IMR-90 (cell line): ENCODE results near the gene RGS16. TPM values are rescaled to one million over a fixed set of nuclear protein-coding genes. Genes with fewer than 3 reads are reported as not detected.

ENCODE experiments used
- ATAC-seq: fragments of 200-7000 bp; cut with Tn5 transposase; 2 replicates; pipeline ENCODE4 v1.9.1; 2020; ENCODE audit warnings: low read depth, mild to moderate bottlenecking, moderate library complexity
- BruUV-seq: library from RNA; stranded (reverse); fragments of 400-500 nt; replicated peaks from 2 replicates; lab custom pipeline; 2021; lab: Mats Ljungman, UMichigan
- CTCF ChIA-PET: fragments of 300-600 bp; formaldehyde crosslinking; extraction: SDS; loops from one replicate; lab custom pipeline; 2021; ENCODE audit warnings: antibody characterized with exemption; lab: Yijun Ruan, JAX
- POLR2A ChIA-PET: fragments of 300-600 bp; sonication (Branson Sonifier 250); formaldehyde crosslinking; loops from one replicate; lab custom pipeline; 2022; ENCODE audit warnings: antibody characterized with exemption; ENCODE audit not compliant: unreplicated experiment; lab: Charles Lee
- DNase-seq: peaks from one replicate; pipeline ENCODE4 v3.0.0; 2013
- H2AFZ ChIP-seq: replicated peaks from 2 replicates; pipeline ENCODE3; 2013; ENCODE audit warnings: low read length, mild to moderate bottlenecking; ENCODE audit not compliant: poor library complexity
- H2AK5ac ChIP-seq: 2 replicates; pipeline ENCODE4 v1.6.1; 2013; ENCODE audit warnings: low read depth, low read length, inconsistent platforms
- H2AK9ac ChIP-seq: replicated peaks from 2 replicates; pipeline ENCODE3; 2013; ENCODE audit warnings: mild to moderate bottlenecking, low read depth, low read length, moderate library complexity; ENCODE audit not compliant: poor library complexity
- H2BK120ac ChIP-seq: 2 replicates; pipeline ENCODE4 v1.6.1; 2013; ENCODE audit warnings: low read depth, low read length, inconsistent platforms
- H2BK15ac ChIP-seq: 3 replicates; pipeline ENCODE4 v1.6.1; 2013; ENCODE audit warnings: low read depth, low read length, inconsistent platforms
- H2BK20ac ChIP-seq: 2 replicates; pipeline ENCODE4 v1.6.1; 2013; ENCODE audit warnings: low read depth, mild to moderate bottlenecking, inconsistent platforms, low read length, moderate library complexity
- H2BK5ac ChIP-seq: 2 replicates; pipeline ENCODE4 v1.6.1; 2013; ENCODE audit warnings: mild to moderate bottlenecking, low read depth, low read length, inconsistent platforms; ENCODE audit not compliant: poor library complexity, severe bottlenecking
- H3K14ac ChIP-seq: replicated peaks from 2 replicates; pipeline ENCODE4 v1.6.1; 2013; ENCODE audit warnings: low read depth, low read length, inconsistent platforms
- H3K18ac ChIP-seq: 2 replicates; pipeline ENCODE4 v1.6.1; 2013; ENCODE audit warnings: low read depth, low read length, control low read depth
- H3K23ac ChIP-seq: 2 replicates; pipeline ENCODE4 v1.6.1; 2013; ENCODE audit warnings: low read depth, low read length, inconsistent platforms
- H3K27ac ChIP-seq: 2 replicates; pipeline ENCODE4 v1.5.1; 2013; ENCODE audit warnings: mild to moderate bottlenecking, control low read depth, low read length; ENCODE audit not compliant: insufficient read depth
- H3K27me3 ChIP-seq: 2 replicates; pipeline ENCODE4 v1.6.1; 2013; ENCODE audit warnings: low read length; ENCODE audit not compliant: control insufficient read depth, insufficient read depth
- H3K36me3 ChIP-seq: 2 replicates; pipeline ENCODE4 v1.6.1; 2013; ENCODE audit warnings: low read length, mixed read lengths; ENCODE audit not compliant: control insufficient read depth, insufficient read depth
- H3K4ac ChIP-seq: 2 replicates; pipeline ENCODE4 v1.6.1; 2013; ENCODE audit warnings: low read depth, low read length, inconsistent platforms
- H3K4me1 ChIP-seq: 2 replicates; pipeline ENCODE4 v1.6.1; 2013; ENCODE audit warnings: low read length, mixed read lengths; ENCODE audit not compliant: control insufficient read depth, insufficient read depth
- H3K4me2 ChIP-seq: 2 replicates; pipeline ENCODE4 v1.6.1; 2013; ENCODE audit warnings: low read depth, mild to moderate bottlenecking, control low read depth, low read length, moderate library complexity
- H3K4me3 ChIP-seq: 2 replicates; pipeline ENCODE4 v1.5.1; 2013; ENCODE audit warnings: low read depth, mild to moderate bottlenecking, control low read depth, low read length, moderate library complexity; ENCODE audit not compliant: insufficient read depth
- H3K56ac ChIP-seq: 2 replicates; pipeline ENCODE4 v1.6.1; 2013; ENCODE audit warnings: low read length, inconsistent platforms; ENCODE audit not compliant: insufficient read depth; ENCODE audit errors: extremely low read depth
- H3K79me1 ChIP-seq, 2 experiments: 2 replicates each; pipeline ENCODE4 v1.6.1; 2013; ENCODE audit warnings: low read length in 2 of 2, inconsistent platforms in 1 of 2, low read depth in 1 of 2
- H3K9ac ChIP-seq: 2 replicates; pipeline ENCODE4 v1.6.1; 2013; ENCODE audit warnings: low read depth, low read length, control low read depth
- H3K9me1 ChIP-seq: 2 replicates; pipeline ENCODE4 v1.6.1; 2013; ENCODE audit warnings: low read length, inconsistent platforms; ENCODE audit not compliant: insufficient read depth
- H3K9me3 ChIP-seq: 2 replicates; pipeline ENCODE4 v1.6.1; 2013; ENCODE audit warnings: low read length; ENCODE audit not compliant: control insufficient read depth, insufficient read depth
- H4K20me1 ChIP-seq: 2 replicates; pipeline ENCODE4 v1.6.1; 2013; ENCODE audit warnings: low read length, inconsistent platforms; ENCODE audit not compliant: insufficient read depth
- H4K5ac ChIP-seq: 2 replicates; pipeline ENCODE4 v1.6.1; 2013; ENCODE audit warnings: mild to moderate bottlenecking, low read depth, low read length, control low read depth
- H4K8ac ChIP-seq, 2 experiments: 2 replicates each; pipeline ENCODE4 v1.6.1; 2013; ENCODE audit warnings: low read depth in 2 of 2, low read length in 2 of 2, control low read depth in 1 of 2, inconsistent platforms in 1 of 2
- H4K91ac ChIP-seq: 2 replicates; pipeline ENCODE4 v1.6.1; 2013; ENCODE audit warnings: low read depth, low read length, inconsistent platforms; ENCODE audit not compliant: insufficient read depth
- BHLHE40 ChIP-seq: fragments of 150-350 bp; IDR thresholded peaks from 2 replicates; pipeline ENCODE4 v1.6.1; 2016; ENCODE audit warnings: mild to moderate bottlenecking, low read depth, low read length
- CEBPB ChIP-seq: IDR thresholded peaks from 2 replicates; pipeline ENCODE4 v1.6.1; 2012; ENCODE audit warnings: low read depth, low read length, improper control_type of control experiment
- CHD1 ChIP-seq: IDR thresholded peaks from 2 replicates; pipeline ENCODE4 v1.6.1; 2012; ENCODE audit warnings: low read depth, low read length, improper control_type of control experiment
- FOS ChIP-seq: fragments of 150-350 bp; IDR thresholded peaks from 2 replicates; pipeline ENCODE4 v1.6.1; 2016; ENCODE audit warnings: low read depth, low read length
- MAZ ChIP-seq: IDR thresholded peaks from 2 replicates; pipeline ENCODE4 v1.6.1; 2012; ENCODE audit warnings: low read depth, mild to moderate bottlenecking, low read length, improper control_type of control experiment, moderate library complexity, borderline replicate concordance
- MXI1 ChIP-seq: IDR thresholded peaks from 2 replicates; pipeline ENCODE4 v1.6.1; 2012; ENCODE audit warnings: low read depth, mild to moderate bottlenecking, low read length, moderate library complexity, borderline replicate concordance
- NFE2L2 ChIP-seq: fragments of 150-350 bp; IDR thresholded peaks from 2 replicates; pipeline ENCODE4 v1.6.1; 2016; ENCODE audit warnings: low read depth, mild to moderate bottlenecking, low read length
- RAD21 ChIP-seq: IDR thresholded peaks from 2 replicates; pipeline ENCODE4 v1.6.1; 2012; ENCODE audit warnings: low read length, improper control_type of control experiment
- RCOR1 ChIP-seq: IDR thresholded peaks from 2 replicates; pipeline ENCODE4 v1.6.1; 2012; ENCODE audit warnings: mild to moderate bottlenecking, low read length, improper control_type of control experiment; ENCODE audit not compliant: insufficient replicate concordance
- RFX5 ChIP-seq: IDR thresholded peaks from 2 replicates; pipeline ENCODE4 v1.8.0; 2012; ENCODE audit warnings: low read depth, mild to moderate bottlenecking, low read length, moderate library complexity
- SMC3 ChIP-seq: fragments of 150-350 bp; IDR thresholded peaks from 2 replicates; pipeline ENCODE4 v1.6.1; 2016; ENCODE audit warnings: low read depth, mild to moderate bottlenecking, antibody characterized with exemption, low read length, moderate library complexity
- WGBS, 2 experiments: methylation state at CpG; one replicate each; pipeline versions ENCODE4 v1.1.5 to v1.1.7; 2013; ENCODE audit warnings: missing lambda C conversion rate in 2 of 2; ENCODE audit not compliant: insufficient read length in 1 of 2; ENCODE audit errors: extremely low coverage in 2 of 2; 5-methylcytosine and 5-hydroxymethylcytosine counted together
- dilution Hi-C: fragments of 300-500 bp; cut with HindIII; formaldehyde crosslinking; loops from one replicate; pipeline ENCODE4 v1.14.3; 2018; ENCODE audit warnings: low sequenced_read_pairs; ENCODE audit not compliant: unreplicated experiment
- in situ Hi-C: fragments of 300-500 bp; cut with MboI; formaldehyde crosslinking; loops from 3 replicates; pipeline ENCODE4 v1.14.3; 2019; ENCODE audit warnings: low sequenced_read_pairs, inconsistent platforms, mixed read lengths
- intact Hi-C: fragments of 100-400 bp; cut with micrococcal nuclease; formaldehyde crosslinking; loops from 2 replicates; pipeline ENCODE4 v1.10.0; 2022
- polyA plus RNA-seq, 3 experiments: library from polyadenylated mRNA; depleted of rRNA; stranded (reverse); fragments of >200 nt; gene quantifications; 2 replicates each; pipeline ENCODE4 v1.2.3, GENCODE V29; 2012; ENCODE audit warnings: low replicate concordance in 1 of 3
- total RNA-seq: library from RNA; depleted of rRNA; stranded (reverse); fragments of >200 nt; gene quantifications from 2 replicates; pipeline ENCODE4 v1.2.3, GENCODE V29; 2012
- TF ChIP-seq, protein P1 (sequence below): fragments of 150-350 bp; IDR thresholded peaks from 2 replicates; pipeline ENCODE4 v1.6.1; 2017; ENCODE audit warnings: mild to moderate bottlenecking, antibody characterized with exemption, low read length, low read depth
- TF ChIP-seq, protein P2 (sequence below): conservative IDR thresholded peaks from 2 replicates; pipeline ENCODE4 v1.5.1; 2012; ENCODE audit warnings: mild to moderate bottlenecking, low read depth, low read length, improper control_type of control experiment
- TF ChIP-seq, protein P3 (sequence below): fragments of 150-350 bp; IDR thresholded peaks from 2 replicates; pipeline ENCODE4 v1.6.1; 2016; ENCODE audit warnings: low read depth, mild to moderate bottlenecking, low read length, moderate library complexity, borderline replicate concordance

The RGS16 gene
- total and polyA plus RNA-seq, 2 of the 4 experiments (the other 2 are of a cell fraction): 0.15 to 0.18 TPM

DNA sequence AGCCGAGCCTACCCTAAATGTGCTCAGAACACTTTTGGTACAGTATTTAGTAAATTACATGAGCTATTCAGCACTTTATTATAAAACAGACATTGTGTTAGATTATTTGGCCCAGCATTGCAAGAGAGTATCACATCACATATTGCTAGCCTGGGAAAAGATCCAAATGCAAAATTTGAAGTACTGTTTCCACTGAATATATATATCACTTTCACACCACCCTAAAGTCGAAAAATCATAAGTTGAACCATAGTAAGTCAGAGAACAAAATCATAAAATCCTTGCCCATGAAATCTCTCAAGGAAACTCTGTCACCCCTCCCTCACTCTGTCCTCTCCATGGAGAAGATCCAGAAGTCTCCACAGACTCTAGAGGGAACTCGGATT is 47.1 kb upstream of the RGS16 start:
- Histone ChIP-seq H3K27ac (no peak overlapping the region), H2AK5ac (no peak overlapping the region), H2BK120ac (no peak overlapping the region), H3K4me1 (no peaks in the 10 kb centered on the region), H3K4me2 (no peak overlapping the region), H3K4me3 (no peak overlapping the region), H3K4ac (no peak overlapping the region), H3K23ac (no peak overlapping the region), H3K9me3 (no peaks in the 10 kb centered on the region), H2BK5ac (no peak overlapping the region), H2BK20ac (no peak overlapping the region), H2AFZ (no peak overlapping the region), H3K18ac (no peak overlapping the region), H3K9ac (no peak overlapping the region), H2AK9ac (no peak overlapping the region), H2BK15ac (no peak overlapping the region), H3K9me1 (no peaks in the 10 kb centered on the region), H4K91ac (no peak overlapping the region), H3K56ac (no peak overlapping the region), H4K5ac (no peak overlapping the region), H4K8ac (no peak overlapping the region), H3K27me3 (peaks cover 10% of the 10 kb centered on the region), H4K20me1 (no peaks in the 10 kb centered on the region), H3K36me3 (no peaks in the 10 kb centered on the region), H3K79me1 (no peaks in the 10 kb centered on the region), H3K14ac (no peak overlapping the region)
- in situ Hi-C loops (no loop called here), dilution Hi-C loops (no loop called here), intact Hi-C loops (no loop called here)
- TF ChIP-seq FOS: no peak
- TF ChIP-seq, protein P1, sequence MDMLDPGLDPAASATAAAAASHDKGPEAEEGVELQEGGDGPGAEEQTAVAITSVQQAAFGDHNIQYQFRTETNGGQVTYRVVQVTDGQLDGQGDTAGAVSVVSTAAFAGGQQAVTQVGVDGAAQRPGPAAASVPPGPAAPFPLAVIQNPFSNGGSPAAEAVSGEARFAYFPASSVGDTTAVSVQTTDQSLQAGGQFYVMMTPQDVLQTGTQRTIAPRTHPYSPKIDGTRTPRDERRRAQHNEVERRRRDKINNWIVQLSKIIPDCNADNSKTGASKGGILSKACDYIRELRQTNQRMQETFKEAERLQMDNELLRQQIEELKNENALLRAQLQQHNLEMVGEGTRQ: no peak
- TF ChIP-seq SMC3: no peak
- TF ChIP-seq MXI1: no peak
- no peak for TF ChIP-seq BHLHE40
- no peak for TF ChIP-seq CEBPB
- no peak for TF ChIP-seq RAD21
- TF ChIP-seq CHD1: no peak
- TF ChIP-seq MAZ: no peak
- no peak for TF ChIP-seq NFE2L2
- TF ChIP-seq, protein P2, sequence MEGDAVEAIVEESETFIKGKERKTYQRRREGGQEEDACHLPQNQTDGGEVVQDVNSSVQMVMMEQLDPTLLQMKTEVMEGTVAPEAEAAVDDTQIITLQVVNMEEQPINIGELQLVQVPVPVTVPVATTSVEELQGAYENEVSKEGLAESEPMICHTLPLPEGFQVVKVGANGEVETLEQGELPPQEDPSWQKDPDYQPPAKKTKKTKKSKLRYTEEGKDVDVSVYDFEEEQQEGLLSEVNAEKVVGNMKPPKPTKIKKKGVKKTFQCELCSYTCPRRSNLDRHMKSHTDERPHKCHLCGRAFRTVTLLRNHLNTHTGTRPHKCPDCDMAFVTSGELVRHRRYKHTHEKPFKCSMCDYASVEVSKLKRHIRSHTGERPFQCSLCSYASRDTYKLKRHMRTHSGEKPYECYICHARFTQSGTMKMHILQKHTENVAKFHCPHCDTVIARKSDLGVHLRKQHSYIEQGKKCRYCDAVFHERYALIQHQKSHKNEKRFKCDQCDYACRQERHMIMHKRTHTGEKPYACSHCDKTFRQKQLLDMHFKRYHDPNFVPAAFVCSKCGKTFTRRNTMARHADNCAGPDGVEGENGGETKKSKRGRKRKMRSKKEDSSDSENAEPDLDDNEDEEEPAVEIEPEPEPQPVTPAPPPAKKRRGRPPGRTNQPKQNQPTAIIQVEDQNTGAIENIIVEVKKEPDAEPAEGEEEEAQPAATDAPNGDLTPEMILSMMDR: no peak
- TF ChIP-seq, protein P3, sequence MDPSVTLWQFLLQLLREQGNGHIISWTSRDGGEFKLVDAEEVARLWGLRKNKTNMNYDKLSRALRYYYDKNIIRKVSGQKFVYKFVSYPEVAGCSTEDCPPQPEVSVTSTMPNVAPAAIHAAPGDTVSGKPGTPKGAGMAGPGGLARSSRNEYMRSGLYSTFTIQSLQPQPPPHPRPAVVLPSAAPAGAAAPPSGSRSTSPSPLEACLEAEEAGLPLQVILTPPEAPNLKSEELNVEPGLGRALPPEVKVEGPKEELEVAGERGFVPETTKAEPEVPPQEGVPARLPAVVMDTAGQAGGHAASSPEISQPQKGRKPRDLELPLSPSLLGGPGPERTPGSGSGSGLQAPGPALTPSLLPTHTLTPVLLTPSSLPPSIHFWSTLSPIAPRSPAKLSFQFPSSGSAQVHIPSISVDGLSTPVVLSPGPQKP: no peak
- TF ChIP-seq RCOR1: no peak
- no peak for TF ChIP-seq RFX5
- DNase-seq (no peak), ATAC-seq (no peak)
- POLR2A ChIA-PET: no interaction called here
- BruUV-seq: no TSS peak
- no CpG with 5 or more reads among the region's 3 CpGs for WGBS, 2 experiments
- CTCF ChIA-PET: interaction anchor here (0.5 kb wide), 1 partner anchor 49 kb away, joined by 3 read pairs; no protein-coding TSS in a partner anchor
